GM12873 (cell line): ENCODE results near the gene C5orf15.

Experiments used
- CTCF ChIP-seq: IDR thresholded peaks from 2 replicates; pipeline ENCODE4 v1.5.1; 2012; ENCODE audit warnings: low read depth, mild to moderate bottlenecking, moderate library complexity, low read length, control low read depth; ENCODE audit not compliant: insufficient read depth; ENCODE audit errors: missing control alignments

Gene C5orf15

GRCh38 chr5:133998042-133998441, 29.6 kb upstream of the C5orf15 start:
- no peak for TF ChIP-seq CTCF

- peak; percentile 80 for TF ChIP-seq CTCF
These were observed 28.3 kb upstream of the C5orf15 start for GRCh38 chr5:133996683-133997252.

- TF ChIP-seq CTCF = no peak
These were observed 27.6 kb upstream of the C5orf15 start for GRCh38 chr5:133995883-133996563.

GRCh38 chr5:133995341-133995740, 26.9 kb upstream of the C5orf15 start:
- TF ChIP-seq CTCF = no peak

GRCh38 chr5:133994990-133995333, 26.5 kb upstream of the C5orf15 start:
- no peak for TF ChIP-seq CTCF

GRCh38 chr5:133994297-133994989, 26.0 kb upstream of the C5orf15 start:
- TF ChIP-seq CTCF = no peak

GRCh38 chr5:133993185-133993936, 24.9 kb upstream of the C5orf15 start:
- TF ChIP-seq CTCF = no peak
